Mucosa of descending colon (tissue), 3 donors: ENCODE measurements around the gene TIGD4. TPM values are rescaled to one million over a fixed set of nuclear protein-coding genes. Genes with fewer than 3 reads are reported as not detected.

ENCODE experiments used
- ATAC-seq: fragments of 200-7000 bp; cut with Tn5 transposase; one replicate; pipeline ENCODE4 v1.9.1; 2020; ENCODE audit warnings: mild to moderate bottlenecking, moderate library complexity
- DNase-seq, 3 donors: peaks; one replicate each; pipeline ENCODE4 v3.0.0-alpha.2; 2020
- H3K36me3 ChIP-seq: fragments of 200-600 bp; one replicate; pipeline ENCODE4 v1.8.0; 2021; ENCODE audit warnings: low read depth, mild to moderate bottlenecking
- H3K4me1 ChIP-seq: fragments of 200-600 bp; one replicate; pipeline ENCODE4 v1.8.0; 2021; ENCODE audit warnings: low read depth, mild to moderate bottlenecking
- H3K4me3 ChIP-seq: fragments of 200-600 bp; one replicate; pipeline ENCODE4 v1.8.0; 2021; ENCODE audit warnings: mild to moderate bottlenecking
- H3K9me3 ChIP-seq: fragments of 200-600 bp; one replicate; pipeline ENCODE4 v1.8.0; 2021; ENCODE audit warnings: mild to moderate bottlenecking
- intact Hi-C, 2 donors: fragments of 100-400 bp; cut with DNase I in 1 of 2; cut with micrococcal nuclease in 1 of 2; formaldehyde crosslinking; loops; one replicate each; pipeline versions ENCODE4 v1.11.0 to v1.11.1; 2022; cut with DNase I, micrococcal nuclease
- total RNA-seq, 3 donors: library from RNA; stranded (reverse); fragmentation: NEBNext Ultra II Directional in 2 of 3; extraction: Animal tissue kit (Norgen Biotek cat#: 25700) in 2 of 3; gene quantifications; one replicate each; pipeline versions ENCODE4 v1.2.1 to v1.2.4, GENCODE V29; 2021 to 2023
- TF ChIP-seq, protein P1 (sequence below): fragments of 200-600 bp; IDR thresholded peaks from one replicate; pipeline ENCODE4 v1.8.0; 2022; ENCODE audit warnings: antibody characterized with exemption, mild to moderate bottlenecking
- donor health status: DM: no; HTN: no; CAD: no; lungs with moderate emphysema.
- donor health status: DM: no; HTN: no; CAD: no.
- donor health status: DM: no; HTN: yes; CAD: no.

Gene TIGD4
- total RNA-seq, 3 donors from 2014 or later: 0.23 to 0.39 (median 0.38) TPM

DNA sequence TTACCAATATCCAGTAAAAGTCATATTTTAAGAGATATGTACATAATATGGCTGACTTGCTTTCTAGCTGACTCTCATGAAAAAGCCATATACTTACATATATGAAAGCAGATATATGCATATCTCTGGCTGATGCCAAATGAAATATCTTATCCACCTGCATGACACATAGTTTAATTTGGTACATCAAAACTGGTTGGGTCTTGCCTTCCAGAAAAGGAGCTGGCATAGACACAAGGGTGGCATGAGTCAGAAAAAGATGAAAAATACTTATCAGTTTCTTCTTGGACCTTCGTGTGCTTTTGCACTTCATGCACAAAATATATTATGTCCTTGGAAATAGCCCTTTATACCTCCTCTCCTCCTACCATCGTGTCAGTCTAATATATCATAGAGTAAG is 32.1 kb downstream of the TIGD4 start:
- TF ChIP-seq, protein P1, sequence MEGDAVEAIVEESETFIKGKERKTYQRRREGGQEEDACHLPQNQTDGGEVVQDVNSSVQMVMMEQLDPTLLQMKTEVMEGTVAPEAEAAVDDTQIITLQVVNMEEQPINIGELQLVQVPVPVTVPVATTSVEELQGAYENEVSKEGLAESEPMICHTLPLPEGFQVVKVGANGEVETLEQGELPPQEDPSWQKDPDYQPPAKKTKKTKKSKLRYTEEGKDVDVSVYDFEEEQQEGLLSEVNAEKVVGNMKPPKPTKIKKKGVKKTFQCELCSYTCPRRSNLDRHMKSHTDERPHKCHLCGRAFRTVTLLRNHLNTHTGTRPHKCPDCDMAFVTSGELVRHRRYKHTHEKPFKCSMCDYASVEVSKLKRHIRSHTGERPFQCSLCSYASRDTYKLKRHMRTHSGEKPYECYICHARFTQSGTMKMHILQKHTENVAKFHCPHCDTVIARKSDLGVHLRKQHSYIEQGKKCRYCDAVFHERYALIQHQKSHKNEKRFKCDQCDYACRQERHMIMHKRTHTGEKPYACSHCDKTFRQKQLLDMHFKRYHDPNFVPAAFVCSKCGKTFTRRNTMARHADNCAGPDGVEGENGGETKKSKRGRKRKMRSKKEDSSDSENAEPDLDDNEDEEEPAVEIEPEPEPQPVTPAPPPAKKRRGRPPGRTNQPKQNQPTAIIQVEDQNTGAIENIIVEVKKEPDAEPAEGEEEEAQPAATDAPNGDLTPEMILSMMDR: no peak
- Histone ChIP-seq H3K36me3 (no peaks in the 10 kb centered on the region), H3K9me3 (no peaks in the 10 kb centered on the region), H3K4me3 (no peak overlapping the region), H3K4me1 (no peaks in the 10 kb centered on the region)
- intact Hi-C loops: no loop called here
- no peak for DNase-seq
- no peak for ATAC-seq

DNA sequence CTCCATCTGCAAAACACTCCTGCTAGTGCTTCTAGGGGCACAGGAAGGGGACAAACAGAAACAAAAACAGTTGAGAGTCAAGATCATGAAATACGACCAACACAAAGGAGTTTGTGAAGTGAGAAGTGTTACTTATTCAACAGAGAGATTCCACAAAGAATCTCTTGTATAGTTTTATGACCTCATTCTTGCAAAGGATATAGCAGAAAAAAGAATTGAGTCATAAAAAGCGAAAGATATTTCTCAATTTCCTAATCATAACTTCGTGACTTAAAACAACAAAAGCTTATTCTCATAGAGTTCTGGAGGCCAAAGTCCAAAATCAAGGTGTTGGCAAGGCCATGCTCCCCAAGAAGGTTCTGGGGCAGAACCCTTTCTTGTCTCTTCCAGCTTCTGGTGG is 40.7 kb downstream of the TIGD4 start:
- H3K9me3 ChIP-seq: no peaks in the 10 kb centered on the region
- TF ChIP-seq, protein P1: no peak
- intact Hi-C loops: loop anchor here in 1 of 2 donors (10.0 kb wide), 1 partner anchor 234 kb away; no protein-coding TSS in a partner anchor
- H3K4me1 ChIP-seq: no peaks in the 10 kb centered on the region
- no peak overlapping the region for H3K4me3 ChIP-seq
- DNase-seq (no peak), ATAC-seq (peak; percentile 54)
- no peaks in the 10 kb centered on the region for H3K36me3 ChIP-seq

DNA sequence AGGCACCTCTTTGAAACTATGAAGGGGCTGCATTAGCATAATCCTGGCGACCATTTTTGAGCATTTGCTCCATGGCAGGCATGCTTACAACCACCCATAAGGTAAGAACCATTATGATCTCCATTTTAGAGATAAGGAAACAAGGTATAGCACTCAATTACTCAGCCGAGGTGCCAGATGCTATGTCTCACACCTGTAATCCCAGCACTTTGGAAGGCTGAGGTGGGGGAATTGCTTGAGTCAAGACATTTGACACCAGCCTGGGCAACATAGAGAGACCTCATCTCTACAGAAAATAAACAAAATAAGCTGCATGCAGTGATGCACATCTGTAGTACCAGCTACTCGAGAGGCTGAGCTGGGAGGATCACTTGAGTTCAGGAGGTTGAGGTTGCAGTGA is 43.6 kb downstream of the TIGD4 start:
- no peak overlapping the region for H3K4me3 ChIP-seq
- DNase-seq: no peak
- no peaks in the 10 kb centered on the region for H3K4me1 ChIP-seq
- TF ChIP-seq, protein P1: no peak
- no peak for ATAC-seq
- no peaks in the 10 kb centered on the region for H3K9me3 ChIP-seq
- no peaks in the 10 kb centered on the region for H3K36me3 ChIP-seq
- intact Hi-C loops: loop anchor here in 1 of 2 donors (10.0 kb wide), 1 partner anchor 231 kb away; no protein-coding TSS in a partner anchor

DNA sequence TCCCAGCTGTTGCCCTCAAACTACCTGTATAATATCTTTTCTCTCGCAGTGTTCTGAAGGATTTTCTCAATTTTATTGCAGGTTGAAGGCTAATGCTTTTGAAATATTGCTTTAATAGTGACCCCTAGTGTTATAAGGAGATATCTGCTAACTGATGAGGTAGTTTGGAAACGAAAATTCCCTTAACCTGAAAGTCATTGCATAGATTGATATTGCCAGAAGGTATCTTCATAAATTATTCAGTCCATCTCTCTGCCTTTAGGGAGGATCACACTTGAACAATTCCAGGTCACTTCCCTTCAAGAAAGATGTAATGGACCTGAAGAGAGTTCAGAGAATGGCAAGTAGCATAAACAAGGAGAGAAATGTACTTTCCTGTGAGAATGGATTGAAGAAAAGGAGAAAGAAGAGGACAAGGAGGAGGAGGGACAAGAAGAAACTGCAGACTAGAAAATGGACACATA is 44.1 kb downstream of the TIGD4 start:
- no peak for DNase-seq
- Histone ChIP-seq H3K4me3 (no peak overlapping the region), H3K4me1 (no peaks in the 10 kb centered on the region), H3K9me3 (no peaks in the 10 kb centered on the region), H3K36me3 (no peaks in the 10 kb centered on the region)
- intact Hi-C loops: loop anchor here in 1 of 2 donors (10.0 kb wide), 1 partner anchor 231 kb away; no protein-coding TSS in a partner anchor
- peak; percentile 62 for ATAC-seq
- TF ChIP-seq, protein P1: no peak

DNA sequence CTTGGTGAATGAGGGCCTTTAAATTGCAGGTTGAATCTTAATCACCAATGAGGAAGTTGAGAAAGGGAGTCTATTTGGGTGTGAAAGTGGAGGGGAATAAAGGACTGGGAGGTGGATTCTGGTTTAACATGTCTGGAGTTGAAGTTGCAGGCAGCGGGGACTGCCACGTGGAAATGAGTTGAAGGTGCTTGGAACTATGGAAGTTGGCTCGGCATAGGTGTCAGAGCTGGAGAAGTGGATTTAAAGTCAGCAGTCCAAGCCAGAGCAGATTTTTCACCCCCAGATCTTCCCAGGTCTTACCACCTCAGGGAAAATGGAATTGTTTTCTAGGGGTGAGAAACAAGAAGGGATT is 44.9 kb downstream of the TIGD4 start:
- H3K36me3 ChIP-seq: no peaks in the 10 kb centered on the region
- no peak overlapping the region for H3K4me3 ChIP-seq
- ATAC-seq: no peak
- H3K9me3 ChIP-seq: no peaks in the 10 kb centered on the region
- TF ChIP-seq, protein P1: no peak
- intact Hi-C loops: loop anchor here in 1 of 2 donors (10.0 kb wide), 1 partner anchor 230 kb away; no protein-coding TSS in a partner anchor
- H3K4me1 ChIP-seq: no peaks in the 10 kb centered on the region
- no peak for DNase-seq
